Thyroid gland (tissue), 4 donors: ENCODE results near the gene TGFBR3. TPM values are rescaled to one million over a fixed set of nuclear protein-coding genes. Genes with fewer than 3 reads are reported as not detected.
A peak's percentile ranks its signal among the peaks of the same experiment; 100 is the strongest.

ENCODE experiments used
- DNase-seq, 2 donors: peaks; one replicate each; pipeline ENCODE4 v3.0.0-alpha.2; 2019
- H3K27ac ChIP-seq, 3 donors: fragments of 200-600 bp; sonication (generic); 1 replicate in 2 of 3; 2 replicates in 1 of 3; pipeline ENCODE4 v1.5.1; 2016 to 2019; ENCODE audit warnings: mild to moderate bottlenecking in 1 of 3, moderate library complexity in 1 of 3
- H3K27me3 ChIP-seq: fragments of 200-600 bp; sonication (generic); one replicate; pipeline ENCODE4 v1.5.1; 2019
- H3K36me3 ChIP-seq, 2 donors: fragments of 200-600 bp; sonication (generic); one replicate each; pipeline ENCODE4 v1.5.1; 2016 to 2019
- H3K4me1 ChIP-seq, 2 donors: fragments of 200-600 bp; sonication (generic); one replicate each; pipeline ENCODE4 v1.5.1; 2017 to 2019
- H3K4me3 ChIP-seq, 3 donors: fragments of 200-600 bp; sonication (generic); replicated peaks in 1 of 3; 1 replicate in 2 of 3; 2 replicates in 1 of 3; pipeline ENCODE4 v1.5.1; 2016; ENCODE audit warnings: mild to moderate bottlenecking in 1 of 3
- H3K9me3 ChIP-seq: fragments of 200-600 bp; sonication (generic); one replicate; pipeline ENCODE4 v1.5.1; 2017
- POLR2A ChIP-seq, 2 donors: fragments of 450-650 bp; IDR thresholded peaks; one replicate each; pipeline ENCODE4 v1.6.1; 2017; ENCODE audit warnings: antibody characterized with exemption in 2 of 2, mild to moderate bottlenecking in 2 of 2, moderate library complexity in 1 of 2
- WGBS, 2 donors: methylation state at CpG; one replicate each; pipeline ENCODE4 v1.1.5; 2017; 5-methylcytosine and 5-hydroxymethylcytosine counted together
- intact Hi-C: fragments of 100-400 bp; cut with DNase I; formaldehyde crosslinking; loops from one replicate; pipeline ENCODE4 v1.15.1; 2023
- total RNA-seq, 4 donors: library from RNA; depleted of rRNA; stranded (reverse); fragments of >200 nt; gene quantifications; one replicate each; pipeline ENCODE4 v1.2.3, GENCODE V29; 2016
- TF ChIP-seq, protein P1 (sequence below), 6 experiments: fragments of 200-600 bp in 3 of 6; fragments of 450-650 bp in 3 of 6; sonication (generic) in 3 of 6; IDR thresholded peaks; one replicate each; pipeline ENCODE4 v1.5.1; 2016 to 2019; ENCODE audit warnings: antibody characterized with exemption in 6 of 6, mild to moderate bottlenecking in 2 of 6, inconsistent platforms in 1 of 6, moderate library complexity in 1 of 6

The TGFBR3 gene
- total RNA-seq, 4 donors from 2014 or later: 37.2 to 223 (median 106) TPM

- intact Hi-C loops: no loop called here
- no peak for TF ChIP-seq POLR2A (IDR thresholded peaks at IDR 0.05)
- TF ChIP-seq, protein P1, sequence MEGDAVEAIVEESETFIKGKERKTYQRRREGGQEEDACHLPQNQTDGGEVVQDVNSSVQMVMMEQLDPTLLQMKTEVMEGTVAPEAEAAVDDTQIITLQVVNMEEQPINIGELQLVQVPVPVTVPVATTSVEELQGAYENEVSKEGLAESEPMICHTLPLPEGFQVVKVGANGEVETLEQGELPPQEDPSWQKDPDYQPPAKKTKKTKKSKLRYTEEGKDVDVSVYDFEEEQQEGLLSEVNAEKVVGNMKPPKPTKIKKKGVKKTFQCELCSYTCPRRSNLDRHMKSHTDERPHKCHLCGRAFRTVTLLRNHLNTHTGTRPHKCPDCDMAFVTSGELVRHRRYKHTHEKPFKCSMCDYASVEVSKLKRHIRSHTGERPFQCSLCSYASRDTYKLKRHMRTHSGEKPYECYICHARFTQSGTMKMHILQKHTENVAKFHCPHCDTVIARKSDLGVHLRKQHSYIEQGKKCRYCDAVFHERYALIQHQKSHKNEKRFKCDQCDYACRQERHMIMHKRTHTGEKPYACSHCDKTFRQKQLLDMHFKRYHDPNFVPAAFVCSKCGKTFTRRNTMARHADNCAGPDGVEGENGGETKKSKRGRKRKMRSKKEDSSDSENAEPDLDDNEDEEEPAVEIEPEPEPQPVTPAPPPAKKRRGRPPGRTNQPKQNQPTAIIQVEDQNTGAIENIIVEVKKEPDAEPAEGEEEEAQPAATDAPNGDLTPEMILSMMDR (IDR thresholded peaks at IDR 0.05): no peak
- Histone ChIP-seq H3K27me3 (no peaks in the 10 kb centered on the region), H3K4me3 (no peak overlapping the region), H3K4me1 (peaks cover 19 to 31% of the 10 kb centered on the region in 2 donors), H3K36me3 (no peaks in the 10 kb centered on the region), H3K27ac (peak overlapping the region in 1 of 3 donors; percentile 15), H3K9me3 (no peaks in the 10 kb centered on the region)
- no peak for DNase-seq
- WGBS, 2 donors: 71 to 72% methylated on average over 4 of the region's 4 CpGs
Measured at GRCh38 chr1:91781371-91781825, 104.6 kb downstream of the TGFBR3 start.

DNA sequence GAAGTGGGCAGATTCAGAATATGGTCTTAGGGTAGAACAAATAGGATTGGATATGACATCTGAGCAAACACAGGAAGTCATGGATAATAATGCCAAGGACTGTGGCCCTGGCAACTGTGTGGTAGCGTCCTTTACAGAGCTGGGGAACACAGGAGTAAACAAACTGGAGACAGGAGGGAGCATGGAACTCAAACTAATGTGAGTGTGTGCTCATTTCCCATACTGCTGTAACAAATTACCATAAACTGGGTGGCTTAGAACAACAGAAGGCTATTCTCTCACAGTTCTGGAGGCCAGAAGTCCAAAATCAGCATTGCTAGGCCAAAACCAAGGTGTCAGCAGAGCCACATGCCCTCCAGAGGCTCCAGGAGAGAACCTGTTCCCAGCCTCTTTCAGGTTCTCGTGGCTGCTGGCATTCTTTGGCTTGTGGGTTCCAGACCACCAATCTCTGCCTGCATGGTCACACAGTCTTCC is 106.4 kb downstream of the TGFBR3 start:
- peaks cover 32 to 38% of the 10 kb centered on the region in 2 donors for H3K4me1 ChIP-seq
- TF ChIP-seq, protein P1 (IDR thresholded peaks at IDR 0.05): no peak
- no peak for TF ChIP-seq POLR2A (IDR thresholded peaks at IDR 0.05)
- no peak overlapping the region for H3K27ac ChIP-seq
- 89 to 94% methylated on average over 2 of the region's 2 CpGs for WGBS, 2 donors
- H3K4me3 ChIP-seq: no peak overlapping the region
- H3K9me3 ChIP-seq: no peaks in the 10 kb centered on the region
- H3K27me3 ChIP-seq: no peaks in the 10 kb centered on the region
- H3K36me3 ChIP-seq: no peaks in the 10 kb centered on the region
- no peak for DNase-seq
- intact Hi-C loops: no loop called here

GRCh38 chr1:91778964-91779363 is 107.0 kb downstream of the TGFBR3 start:
- no peak for DNase-seq
- Histone ChIP-seq H3K4me3 (no peak overlapping the region), H3K9me3 (no peaks in the 10 kb centered on the region), H3K4me1 (peaks cover 27 to 32% of the 10 kb centered on the region in 2 donors), H3K27me3 (no peaks in the 10 kb centered on the region), H3K36me3 (no peaks in the 10 kb centered on the region), H3K27ac (no peak overlapping the region)
- TF ChIP-seq, protein P1 (IDR thresholded peaks at IDR 0.05): no peak
- TF ChIP-seq POLR2A (IDR thresholded peaks at IDR 0.05): no peak
- 91 to 96% methylated on average over 5 of the region's 5 CpGs for WGBS, 2 donors
- intact Hi-C loops: no loop called here

DNA sequence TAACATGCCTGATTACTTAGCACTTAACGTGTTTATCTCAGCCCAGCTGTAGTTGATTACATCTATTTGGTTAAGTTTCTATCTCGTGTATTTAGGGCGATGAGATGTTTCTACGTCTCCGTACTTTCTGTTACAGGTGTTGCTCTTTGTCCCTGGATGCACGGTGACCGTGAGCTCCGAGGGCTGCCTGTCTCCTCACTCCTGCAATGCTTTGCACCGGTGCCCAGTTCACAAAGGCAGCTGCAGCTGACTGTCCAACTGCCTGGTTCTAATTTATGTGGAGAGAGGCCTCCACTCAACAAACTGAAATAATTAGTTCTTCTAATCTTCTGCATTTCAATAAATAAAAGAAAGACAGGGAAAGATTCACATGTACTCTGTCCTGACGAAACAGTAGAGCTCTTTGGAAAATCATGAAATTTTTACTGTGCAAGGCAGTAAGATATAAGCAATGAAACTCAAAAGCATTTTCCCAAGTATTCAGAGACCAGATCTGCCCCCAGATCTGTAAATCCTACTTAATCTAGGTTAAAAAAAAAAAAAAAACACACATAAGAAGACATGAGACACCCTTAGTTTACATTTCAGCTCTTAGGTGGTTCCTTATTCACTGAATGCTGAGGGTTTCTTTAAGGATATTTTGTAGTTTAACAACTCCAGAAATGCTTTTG is 108.2 kb downstream of the TGFBR3 start:
- H3K27me3 ChIP-seq: no peaks in the 10 kb centered on the region
- no peaks in the 10 kb centered on the region for H3K9me3 ChIP-seq
- H3K36me3 ChIP-seq: no peaks in the 10 kb centered on the region
- no peak for TF ChIP-seq POLR2A (IDR thresholded peaks at IDR 0.05)
- TF ChIP-seq, protein P1 (IDR thresholded peaks at IDR 0.05): no peak
- H3K4me3 ChIP-seq: no peak overlapping the region
- 79 to 85% methylated on average over 10 of the region's 10 CpGs for WGBS, 2 donors
- no peak overlapping the region for H3K27ac ChIP-seq
- H3K4me1 ChIP-seq: peaks cover 15 to 20% of the 10 kb centered on the region in 2 donors
- no peak for DNase-seq
- intact Hi-C loops: no loop called here

DNA sequence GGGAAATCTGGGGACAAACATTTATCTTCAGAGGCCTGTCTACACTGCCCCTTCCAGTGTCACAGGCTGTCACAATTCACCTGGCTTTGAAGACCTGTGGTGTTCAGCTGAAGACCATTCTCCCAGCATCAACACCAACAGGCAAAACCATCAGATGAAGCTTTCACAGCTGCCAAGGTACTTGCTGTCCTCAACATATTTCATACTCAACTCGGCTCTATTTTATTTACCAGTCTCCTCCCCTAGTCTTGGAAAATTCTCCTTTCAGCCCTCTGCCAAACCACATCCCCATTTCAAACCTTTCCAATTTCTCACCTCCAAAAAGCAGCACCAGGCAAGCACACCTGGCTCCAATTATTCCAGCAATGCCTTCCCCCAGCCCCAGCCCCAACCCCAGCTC is 108.8 kb downstream of the TGFBR3 start:
- no peak for DNase-seq
- 83 to 89% methylated on average over 1 of the region's 1 CpG for WGBS, 2 donors
- intact Hi-C loops: no loop called here

More for the DNA sequence above, 108.8 kb downstream of the TGFBR3 start:
- peaks cover 15 to 18% of the 10 kb centered on the region in 2 donors for H3K4me1 ChIP-seq
- TF ChIP-seq, protein P1 (IDR thresholded peaks at IDR 0.05): no peak
- no peak for TF ChIP-seq POLR2A (IDR thresholded peaks at IDR 0.05)
- no peaks in the 10 kb centered on the region for H3K9me3 ChIP-seq
- no peak overlapping the region for H3K27ac ChIP-seq
- H3K36me3 ChIP-seq: no peaks in the 10 kb centered on the region
- no peaks in the 10 kb centered on the region for H3K27me3 ChIP-seq
- no peak overlapping the region for H3K4me3 ChIP-seq
